ENCODE measurements around the gene CINP.
A peak's percentile ranks its signal among the peaks of the same experiment; 100 is the strongest.
"Not testable (repeated sequence)": the region's sequence is repeated elsewhere in the genome, so short reads cannot be mapped to it uniquely, and the experiment has no call there.

The CINP gene

GRCh38 chr14:102352213-102352612 is 10.5 kb downstream of the CINP start:
- peak; percentile 28 for DNase-seq

DNA sequence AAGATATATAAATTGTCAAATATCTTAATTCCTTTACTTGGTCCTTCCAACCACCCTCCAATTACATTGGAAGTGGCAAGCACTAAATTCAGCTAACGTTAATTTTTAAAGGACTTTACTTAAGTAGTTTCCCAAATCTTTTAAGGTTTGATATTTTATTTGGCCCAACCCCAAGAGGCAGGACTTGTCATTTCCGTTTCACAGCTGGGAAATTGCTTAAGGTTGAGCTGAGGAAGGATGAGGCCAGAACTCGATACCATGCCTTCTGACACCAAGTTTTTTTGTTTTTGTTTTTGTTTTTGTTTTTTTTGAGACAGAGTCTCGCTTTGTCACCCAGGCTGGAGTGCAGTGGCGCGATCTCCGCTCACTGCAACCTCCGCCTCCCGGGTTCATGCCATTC is 11.1 kb downstream of the CINP start:
- not testable (repeated sequence) for DNase-seq

DNA sequence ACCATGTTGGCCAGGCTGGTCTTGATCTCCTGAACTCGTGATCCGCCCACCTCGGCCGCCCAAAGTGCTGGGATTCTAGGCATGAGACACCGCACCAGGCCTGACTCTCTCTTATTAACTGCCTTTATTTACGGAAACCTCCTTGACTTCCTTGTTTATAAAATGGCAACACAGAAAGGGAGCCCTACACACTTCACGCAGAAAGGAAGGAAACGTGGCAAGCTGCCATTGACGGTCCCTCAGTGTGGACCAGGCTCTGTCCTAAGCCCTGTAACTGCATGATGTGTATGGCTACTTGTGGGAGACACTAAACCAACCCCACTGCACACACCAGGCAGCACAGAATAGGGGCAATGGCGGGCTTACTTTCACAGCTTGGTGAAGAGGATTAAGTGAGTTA is 11.7 kb downstream of the CINP start:
- no peak for DNase-seq

DNA sequence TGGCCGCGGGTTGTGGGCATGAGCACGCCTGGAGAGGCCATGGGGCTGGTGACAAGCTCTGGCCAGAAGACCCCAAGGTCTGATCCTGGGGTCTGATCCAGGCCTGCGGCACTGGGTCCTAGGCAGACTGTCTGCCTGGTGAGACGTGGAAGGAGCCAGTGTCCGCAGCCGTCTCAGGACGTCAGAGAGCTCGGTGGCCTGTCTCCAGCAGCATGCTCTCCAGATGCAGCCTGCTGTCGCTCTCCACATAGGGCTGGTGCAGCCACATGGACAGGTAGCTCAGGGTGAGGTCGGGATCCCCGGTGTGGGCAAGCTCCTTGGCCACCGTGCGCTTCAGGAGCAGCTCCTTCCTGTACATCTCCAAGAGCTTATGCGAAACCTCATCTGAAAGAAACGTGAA is 14.3 kb downstream of the CINP start:
- DNase-seq, result no peak

DNA sequence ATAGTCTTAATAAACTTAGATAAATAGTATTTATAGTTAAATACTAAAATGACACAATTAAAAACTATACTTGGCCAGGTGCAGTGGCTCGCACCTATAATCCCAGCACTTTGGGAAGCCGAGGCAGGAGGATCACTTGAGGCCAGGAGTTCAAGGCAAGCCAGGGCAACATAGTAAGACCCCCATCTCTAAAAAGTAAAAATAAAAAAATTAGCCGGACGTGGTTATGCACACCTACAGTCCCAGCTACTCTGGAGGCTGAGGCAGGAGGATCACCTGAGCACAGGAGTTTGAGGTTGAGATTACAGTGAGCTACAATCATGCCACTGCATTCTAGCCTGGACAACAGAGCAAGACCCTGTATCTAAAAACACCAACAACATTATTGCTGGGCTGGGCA is 16.0 kb downstream of the CINP start:
- no peak for DNase-seq

DNA sequence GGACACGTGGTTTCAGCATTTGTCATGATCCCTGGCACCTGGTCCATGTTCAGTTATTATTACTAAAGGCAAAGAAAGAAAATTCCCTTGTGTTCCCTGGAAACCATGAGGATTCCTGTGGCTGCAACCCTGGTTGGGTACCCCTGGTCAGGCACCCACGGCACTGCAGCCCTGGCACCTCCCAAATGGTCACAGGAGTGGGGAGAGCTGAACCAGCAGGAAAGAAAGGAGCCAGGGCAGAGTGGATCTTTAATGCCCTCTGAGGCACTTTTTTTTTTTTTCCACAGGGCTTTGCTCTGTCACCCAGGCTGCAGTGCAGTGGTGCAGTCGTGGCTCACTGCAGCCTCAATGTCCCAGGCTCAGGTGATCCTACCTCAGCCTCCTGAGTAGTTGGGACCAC is 17.5 kb downstream of the CINP start:
- no peak for DNase-seq

- DNase-seq, result no peak
These were observed 18.2 kb downstream of the CINP start for GRCh38 chr14:102344485-102344884.

DNA sequence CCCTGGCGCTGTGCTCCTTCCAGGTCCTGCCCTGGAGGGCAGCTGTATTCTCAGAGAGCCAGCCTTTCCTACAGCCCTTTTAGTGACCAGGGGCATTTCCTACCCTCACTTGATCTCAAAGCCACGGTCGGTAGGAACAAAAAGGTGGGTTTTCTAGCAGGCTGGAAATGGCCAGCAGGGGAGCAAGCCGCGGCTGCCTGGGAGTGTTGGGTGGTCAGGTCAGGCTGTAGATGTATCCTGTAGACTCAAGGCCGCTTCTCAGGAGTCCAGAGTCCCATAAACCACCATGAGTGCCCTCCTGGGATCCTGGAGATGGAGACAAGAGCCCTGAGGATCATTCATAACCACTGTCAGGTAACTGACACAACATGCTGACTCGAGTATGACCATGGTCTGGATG is 18.6 kb downstream of the CINP start:
- no peak for DNase-seq

DNA sequence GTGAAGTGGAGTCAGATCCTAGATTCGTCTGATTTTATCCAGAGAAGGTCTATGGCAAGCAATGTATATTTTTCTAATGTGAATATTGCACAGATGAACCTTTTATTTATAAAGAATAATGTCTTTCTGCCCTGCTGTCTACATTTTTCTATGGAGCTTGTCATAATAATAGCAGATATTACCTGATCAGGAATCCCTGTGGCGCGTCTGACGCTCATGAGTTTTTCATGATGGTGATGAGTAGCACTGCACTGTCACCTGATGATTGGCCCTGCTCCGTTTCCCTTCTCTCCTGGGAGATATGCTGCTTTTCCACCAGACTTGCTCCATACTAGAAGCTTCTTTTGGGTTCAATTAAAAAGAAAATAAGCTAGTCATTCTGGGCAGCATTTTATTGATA is 20.5 kb downstream of the CINP start:
- no peak for DNase-seq

GRCh38 chr14:102341566-102341965 is 21.1 kb downstream of the CINP start:
- DNase-seq, result no peak

GRCh38 chr14:102338724-102339123 is 24.0 kb downstream of the CINP start:
- no peak for DNase-seq

GRCh38 chr14:102335163-102335562 is 27.5 kb downstream of the CINP start:
- DNase-seq, result no peak

DNA sequence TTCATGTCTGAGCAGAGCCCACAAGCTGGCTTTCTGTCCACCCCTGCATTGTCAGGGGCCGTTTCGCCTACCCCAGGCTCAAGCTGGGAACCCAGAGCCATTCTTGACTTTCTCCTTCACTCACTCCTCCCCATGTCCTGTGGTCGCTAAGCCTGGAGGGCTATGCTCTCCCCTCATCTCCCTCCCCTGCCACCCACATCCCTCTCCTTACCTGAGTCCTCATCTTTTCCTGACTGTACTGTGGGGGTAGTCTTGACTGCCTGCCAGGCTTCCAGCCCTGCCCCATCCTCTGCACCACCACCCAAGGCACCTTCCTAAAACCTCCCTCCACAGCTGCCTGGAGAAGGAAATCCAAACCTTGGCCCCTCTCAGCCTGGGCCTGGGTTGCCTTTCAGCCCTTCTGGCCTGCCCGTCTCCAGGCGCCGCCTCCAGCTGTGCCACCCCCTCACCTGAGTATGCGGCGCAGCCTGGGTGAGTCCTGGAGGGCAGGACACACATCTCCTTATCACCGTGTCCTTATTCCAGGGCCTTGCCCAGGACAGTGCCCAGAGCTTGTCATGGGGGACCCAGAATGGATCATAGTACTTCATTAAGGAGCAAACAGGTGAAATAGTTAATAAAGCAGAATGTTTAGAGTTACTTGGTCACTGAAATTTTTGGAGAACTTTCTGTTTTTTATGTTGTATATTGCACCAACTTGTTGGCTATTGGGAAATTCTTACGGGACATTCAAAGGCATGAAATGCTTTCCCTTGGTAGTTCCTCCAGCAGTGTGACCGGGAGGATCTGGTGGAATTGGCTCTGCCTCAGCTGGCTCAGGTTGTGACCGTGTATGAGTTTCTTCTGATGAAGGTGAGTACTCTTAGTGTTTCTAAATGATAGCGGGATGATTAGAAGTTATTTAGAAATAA is 28.6 kb downstream of the CINP start:
- no peak for DNase-seq

DNA sequence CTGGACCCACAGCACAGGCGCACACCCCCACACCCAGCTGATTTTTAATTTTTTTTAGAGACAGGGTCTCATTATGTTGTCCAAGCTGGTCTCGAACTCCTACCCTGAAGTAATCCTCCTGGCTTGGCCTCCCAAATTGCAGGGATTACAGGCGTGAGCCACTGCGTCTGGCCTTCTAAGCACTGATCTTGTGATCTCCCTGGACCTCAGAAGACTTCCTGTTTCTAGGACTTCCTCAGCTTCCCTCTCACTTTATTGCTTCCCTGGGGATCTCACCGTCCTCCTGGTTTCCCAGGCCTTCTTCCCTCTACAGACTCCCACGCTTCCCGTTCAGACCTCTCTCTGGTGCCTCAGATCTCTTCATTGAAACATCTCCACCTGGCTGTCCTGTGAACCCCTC is 29.3 kb downstream of the CINP start:
- no peak for DNase-seq

DNA sequence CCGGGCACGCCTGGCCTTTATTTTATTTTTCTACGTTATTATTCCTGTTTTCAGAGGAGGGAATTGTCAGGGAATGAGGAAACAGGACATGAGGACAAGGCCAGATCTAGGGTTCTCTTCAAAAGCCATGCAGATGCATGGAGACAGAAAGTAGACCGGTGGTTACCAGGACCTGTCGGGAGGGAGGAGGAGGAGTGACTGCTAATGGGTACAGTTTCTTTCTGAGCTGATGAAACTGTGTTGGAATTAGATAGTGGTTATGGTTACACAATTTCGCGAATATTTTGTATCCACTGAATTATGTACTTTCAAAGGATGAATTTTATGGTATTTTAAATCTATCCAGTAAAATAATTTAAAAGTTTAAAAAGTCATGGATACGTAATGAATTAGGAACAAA is 31.9 kb downstream of the CINP start:
- peak; percentile 17 for DNase-seq

- DNase-seq, result not testable (repeated sequence)
These were observed 33.3 kb downstream of the CINP start for GRCh38 chr14:102329381-102329780.

DNA sequence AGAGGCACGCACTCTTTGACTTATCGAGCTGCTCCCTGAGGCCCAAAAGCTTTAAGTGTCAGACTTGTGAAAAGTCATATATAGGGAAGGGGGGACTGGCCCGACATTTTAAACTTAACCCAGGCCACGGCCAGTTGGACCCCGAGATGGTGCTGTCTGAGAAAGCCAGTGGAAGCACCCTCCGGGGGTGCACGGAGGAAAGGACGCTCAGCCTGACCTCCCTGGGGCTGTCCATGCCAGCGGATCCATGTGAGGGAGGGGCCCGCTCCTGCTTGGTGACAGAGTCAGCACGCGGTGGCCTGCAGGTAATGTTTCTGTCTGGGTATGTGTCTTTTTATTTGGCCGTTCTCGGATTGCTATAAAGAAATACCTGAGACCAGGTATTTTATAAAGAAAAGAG is 36.1 kb downstream of the CINP start:
- DNase-seq, result no peak

- DNase-seq, result no peak
These were observed 36.8 kb downstream of the CINP start for GRCh38 chr14:102325791-102326345.

DNA sequence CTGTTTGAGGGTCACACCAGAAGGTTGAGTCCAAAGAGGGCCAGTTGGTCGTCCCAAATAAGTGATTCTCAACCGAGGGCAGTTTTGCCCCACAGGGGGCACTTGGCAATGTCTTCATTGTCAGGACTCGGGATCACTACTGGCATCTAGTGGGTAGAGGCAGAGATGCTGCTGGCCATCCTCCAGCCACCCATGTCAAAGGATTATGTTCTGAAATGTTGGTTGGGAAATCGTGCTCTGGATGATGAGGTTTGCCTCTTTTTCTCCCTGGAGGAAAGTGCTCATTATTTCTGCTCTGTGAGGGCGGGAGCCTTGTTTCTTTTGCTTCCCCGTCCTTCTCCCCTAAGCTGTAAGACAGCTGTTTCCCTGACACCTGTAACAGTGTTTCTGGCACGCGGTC is 39.6 kb downstream of the CINP start:
- DNase-seq, result peak; percentile 80

- DNase-seq, result no peak
These were observed 41.0 kb downstream of the CINP start for GRCh38 chr14:102321456-102322422.

DNA sequence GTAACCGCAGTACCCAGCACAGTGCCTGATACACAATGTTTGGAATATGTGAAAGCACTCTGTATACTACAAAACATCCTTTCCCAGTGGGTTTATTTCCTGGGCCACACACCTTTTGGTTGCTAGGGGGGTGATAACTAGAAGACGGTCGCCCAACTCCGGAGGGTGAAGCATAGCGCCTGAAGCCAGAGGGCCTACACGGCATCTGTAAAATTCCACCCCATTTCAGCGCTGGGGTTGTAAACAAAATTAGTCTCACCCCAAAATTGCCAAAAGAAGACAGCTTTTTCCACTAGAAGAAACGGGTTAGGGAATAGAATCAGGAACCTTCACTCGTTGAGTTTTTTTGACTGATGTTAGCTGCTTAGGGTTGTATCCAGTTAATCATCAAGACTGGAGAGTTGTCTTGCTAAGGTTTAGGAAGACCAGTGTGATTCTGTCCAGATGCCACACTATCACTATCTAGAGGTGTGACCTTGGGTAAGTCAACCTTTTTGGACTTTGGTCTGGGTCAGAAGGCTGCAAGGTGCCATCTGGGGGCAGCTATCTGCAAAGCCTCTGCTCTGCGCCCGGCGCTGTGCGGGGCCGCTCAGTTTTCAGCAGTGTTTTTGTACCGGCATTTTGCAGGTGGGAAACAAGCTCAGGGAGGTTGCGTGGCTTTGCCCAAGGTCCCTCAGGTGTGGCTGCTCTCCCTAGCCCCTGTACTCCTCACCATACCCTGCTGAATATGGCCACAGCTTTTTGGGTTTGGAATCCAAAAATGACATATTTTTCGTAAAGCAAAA is 41.8 kb downstream of the CINP start:
- no peak for DNase-seq

DNA sequence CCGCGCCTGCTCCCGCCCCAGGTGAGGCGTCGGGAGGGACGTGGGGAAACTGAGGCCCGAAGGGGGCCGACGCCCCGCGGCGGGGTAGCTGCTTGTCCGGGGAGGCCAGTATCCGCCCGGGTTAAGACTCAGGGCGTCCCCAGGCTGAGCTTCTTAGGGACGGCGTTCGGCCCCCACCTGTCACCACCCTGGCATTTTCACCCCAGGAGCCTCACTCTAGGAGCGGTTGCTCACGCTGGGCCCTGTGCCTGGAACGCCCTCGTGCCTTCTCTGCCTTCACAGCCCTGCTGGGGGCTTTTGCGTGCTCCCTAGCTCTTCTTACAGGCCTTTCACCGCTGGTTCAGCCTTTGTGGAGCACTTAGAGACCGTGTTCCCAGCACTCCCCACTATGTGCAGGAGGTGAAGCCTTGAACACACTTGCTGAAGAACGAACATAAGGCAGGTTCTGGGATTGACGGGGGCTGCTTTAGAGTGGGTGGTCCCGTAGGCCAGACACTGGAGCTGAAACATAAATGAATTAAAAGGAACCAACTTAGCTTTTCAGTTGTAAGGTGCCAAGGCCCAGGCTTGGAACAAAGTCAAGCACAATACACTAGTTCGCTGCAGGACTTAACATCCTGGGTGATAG is 42.5 kb downstream of the CINP start:
- no peak for DNase-seq
